K562 (cell line): ENCODE measurements around the gene SPAG16. TPM values are rescaled to one million over a fixed set of nuclear protein-coding genes. Genes with fewer than 3 reads are reported as not detected.

Experiments used
- ATAC-seq: fragments of 200-7000 bp; cut with Tn5 transposase; 3 replicates; pipeline ENCODE4 v1.9.1; 2020; ENCODE audit warnings: moderate library complexity
- BruUV-seq: library from RNA; stranded (reverse); fragments of 400-500 nt; replicated peaks from 2 replicates; lab custom pipeline; 2021; lab: Mats Ljungman, UMichigan
- CTCF ChIA-PET: fragments of 300-600 bp; formaldehyde crosslinking; extraction: SDS; loops from one replicate; lab custom pipeline; 2021; ENCODE audit warnings: low intra/inter-chr PET ratio; lab: Yijun Ruan, JAX
- POLR2A ChIA-PET: fragments of 300-600, 350-650 bp; sonication (Branson Sonifier 250); formaldehyde crosslinking; extraction: SDS; loops from one replicate; lab custom pipeline; 2021; ENCODE audit warnings: antibody characterized with exemption, inconsistent platforms; lab: Yijun Ruan, JAX
- DNase-seq, 4 experiments: peaks; one replicate each; pipeline versions ENCODE4 v3.0.0 to v3.0.0-alpha.2; 2011 to 2018; ENCODE audit warnings: low spot score in 3 of 4, mixed read lengths in 3 of 4; ENCODE audit errors: extremely low read depth in 1 of 4
- FAIRE-seq: peaks from 2 replicates; lab custom pipeline; 2011; peaks lifted over from hg19 to GRCh38; lab: Jason Lieb, UNC
- H2AFZ ChIP-seq: 2 replicates; pipeline ENCODE4 v1.6.0; 2011; ENCODE audit warnings: low read depth, low read length, control low read depth, inconsistent platforms
- H3K27ac ChIP-seq: fragments of 200-600 bp; 3 replicates; pipeline ENCODE4 v1.8.0; 2011; ENCODE audit warnings: low read depth, mild to moderate bottlenecking, control low read depth, inconsistent platforms, low read length, moderate library complexity, mixed read lengths; ENCODE audit errors: extremely low read depth
- H3K27me3 ChIP-seq, 2 experiments: fragments of 300-600 bp in 1 of 2; 2 replicates in 1 of 2; 3 replicates in 1 of 2; pipeline versions ENCODE4 v1.6.0 to v1.8.0; 2011; ENCODE audit warnings: inconsistent platforms in 2 of 2, low read length in 2 of 2, mild to moderate bottlenecking in 1 of 2, mixed read lengths in 1 of 2, moderate library complexity in 1 of 2; ENCODE audit not compliant: control insufficient read depth in 2 of 2, insufficient read depth in 2 of 2
- H3K36me3 ChIP-seq: fragments of 300-600 bp; 3 replicates; pipeline ENCODE4 v1.8.0; 2011; ENCODE audit warnings: mild to moderate bottlenecking, low read length, inconsistent platforms; ENCODE audit not compliant: control insufficient read depth, insufficient read depth
- H3K4me1 ChIP-seq, 2 experiments: fragments of 200-600 bp in 1 of 2; replicated peaks in 1 of 2; 2 replicates in 1 of 2; 3 replicates in 1 of 2; pipeline versions ENCODE4 v1.5.1 to v1.8.0; 2011; ENCODE audit warnings: inconsistent platforms in 2 of 2, low read length in 2 of 2, mild to moderate bottlenecking in 1 of 2, mixed read lengths in 1 of 2, moderate library complexity in 1 of 2; ENCODE audit not compliant: control insufficient read depth in 2 of 2, insufficient read depth in 2 of 2
- H3K4me2 ChIP-seq: 2 replicates; pipeline ENCODE4 v1.6.1; 2011; ENCODE audit warnings: low read length, control low read depth, inconsistent platforms, mixed read lengths; ENCODE audit not compliant: insufficient read depth
- H3K4me3 ChIP-seq: fragments of 200-600 bp; sonication (generic), shearing (Covaris generic); 2 replicates; pipeline ENCODE4 v1.5.1; 2016; ENCODE audit warnings: control low read depth, inconsistent platforms
- H3K79me2 ChIP-seq: fragments of 200-600 bp; 3 replicates; pipeline ENCODE4 v1.8.0; 2011; ENCODE audit warnings: low read length, inconsistent platforms; ENCODE audit not compliant: control insufficient read depth, insufficient read depth
- H3K9ac ChIP-seq, 2 experiments: 2 replicates each; pipeline versions ENCODE4 v1.6.0 to v1.6.1; 2011; ENCODE audit warnings: low read depth in 2 of 2, low read length in 2 of 2, control low read depth in 1 of 2, inconsistent platforms in 1 of 2, mild to moderate bottlenecking in 1 of 2, mixed read lengths in 1 of 2; ENCODE audit not compliant: insufficient read depth in 1 of 2
- H3K9me1 ChIP-seq: one replicate; pipeline ENCODE4 v1.6.0; 2011; ENCODE audit warnings: inconsistent platforms, mild to moderate bottlenecking, low read length, moderate library complexity; ENCODE audit not compliant: control insufficient read depth, insufficient read depth
- H3K9me3 ChIP-seq: replicated peaks from 2 replicates; pipeline ENCODE4 v1.5.1; 2011; ENCODE audit warnings: low read depth, low read length, inconsistent platforms; ENCODE audit not compliant: control insufficient read depth, insufficient read depth
- H4K20me1 ChIP-seq: replicated peaks from 2 replicates; pipeline ENCODE4 v1.6.1; 2011; ENCODE audit warnings: low read length, inconsistent platforms, mixed read lengths; ENCODE audit not compliant: control insufficient read depth, insufficient read depth
- BMI1 ChIP-seq: fragments of 150-350 bp; IDR thresholded peaks from 2 replicates; pipeline ENCODE4 v1.6.1; 2014; ENCODE audit warnings: low read length
- HMGN3 ChIP-seq: IDR thresholded peaks from 2 replicates; pipeline ENCODE4 v1.6.1; 2011; ENCODE audit warnings: borderline replicate concordance, low read depth, mild to moderate bottlenecking, mixed read lengths, low read length; ENCODE audit not compliant: insufficient read length; ENCODE audit errors: extremely low read depth
- NFIC ChIP-seq: fragments of 450-650 bp; IDR thresholded peaks from 2 replicates; pipeline ENCODE4 v1.6.1; 2017; ENCODE audit warnings: mild to moderate bottlenecking, inconsistent platforms
- NFIX ChIP-seq: fragments of 250-450 bp; sonication (Bioruptor Pico); IDR thresholded peaks from 2 replicates; pipeline ENCODE4 v1.4.0; 2020; ENCODE audit warnings: low read depth, mild to moderate bottlenecking, moderate library complexity
- ZKSCAN8 ChIP-seq: fragments of 200-800 bp; sonication (Bioruptor generic); IDR thresholded peaks from 2 replicates; pipeline ENCODE4 v1.6.1; 2016; ENCODE audit warnings: missing genetic modification characterization, missing compliant biosample characterization
- ZNF282 ChIP-seq: sonication (generic); formaldehyde crosslinking; IDR thresholded peaks from 2 replicates; pipeline ENCODE4 v1.8.1; 2023; ENCODE audit warnings: missing genetic modification reagents
- WGBS: fragments of 100-300 bp; shearing (Covaris generic); methylation state at CpG from one replicate; pipeline ENCODE4 v1.1.6; 2016; ENCODE audit warnings: low coverage, mixed read lengths; ENCODE audit not compliant: insufficient coverage; ENCODE audit errors: missing lambda C conversion rate; 5-methylcytosine and 5-hydroxymethylcytosine counted together
- in situ Hi-C: fragments of 300-500 bp; cut with MboI; formaldehyde crosslinking; loops from 4 replicates; pipeline ENCODE4 v1.15.0; 2018; ENCODE audit warnings: inconsistent platforms, mixed read lengths
- intact Hi-C: fragments of 100-400 bp; cut with micrococcal nuclease; formaldehyde crosslinking; loops from 2 replicates; pipeline ENCODE4 v1.14.2; 2022
- polyA plus RNA-seq, 8 experiments: library from polyadenylated mRNA; depleted of rRNA in 4 of 8; stranded (reverse) in 5 of 8; unstranded in 3 of 8; fragments of >200 nt; fragmentation: Nextera tagmentation in 2 of 8; fragmentation: Illumina TruSeq in 1 of 8; extraction: Ambion mirVana in 2 of 8; extraction: Trizol in 1 of 8; gene quantifications; 2 replicates each; pipeline versions ENCODE4 v1.2.1 to v1.2.3, GENCODE V29; 2011 to 2014; ENCODE audit warnings: inconsistent platforms in 1 of 8, missing spikeins in 1 of 8
- total RNA-seq, 7 experiments: library from RNA; depleted of rRNA in 6 of 7; stranded (reverse); fragments of >200 nt in 6 of 7; fragmentation: Illumina TruSeq in 2 of 7; extraction: Trizol in 2 of 7; gene quantifications; 2 replicates each; pipeline versions ENCODE4 v1.2.1 to v1.2.3, GENCODE V29; 2011 to 2021; ENCODE audit warnings: low replicate concordance in 1 of 7

The SPAG16 gene
- total and polyA plus RNA-seq, 9 of the 15 experiments (the other 6 are each of a cell fraction or from before 2014, with no cell fraction given), result 0.98 to 5.9 (median 3.5) TPM

DNA sequence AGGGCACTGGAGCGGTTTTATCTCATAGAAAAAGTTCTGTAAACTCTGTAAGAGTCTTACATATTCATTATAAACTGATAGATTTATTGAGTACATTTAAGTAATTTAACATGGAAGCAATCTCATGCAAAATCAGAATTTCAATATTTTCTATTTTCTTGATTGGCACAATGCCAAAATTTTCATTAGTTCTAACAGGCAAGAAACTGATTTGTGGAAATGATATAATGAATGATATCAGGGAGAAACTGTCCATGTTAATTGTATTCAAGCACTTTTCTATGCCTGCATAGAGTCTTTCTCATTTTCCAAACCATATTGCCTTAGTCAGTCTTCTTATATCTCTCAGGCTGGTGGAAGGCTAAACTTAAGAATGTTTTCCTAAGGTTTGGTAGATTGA lies 23.0 kb upstream of the SPAG16 start:
- in situ Hi-C loops (no loop called here), intact Hi-C loops (no loop called here)
- no peaks in the 10 kb centered on the region for H3K27me3 ChIP-seq
- no peaks in the 10 kb centered on the region for H4K20me1 ChIP-seq
- 0% methylated on average over 1 of the region's 1 CpG for WGBS
- no peaks in the 10 kb centered on the region for H3K36me3 ChIP-seq
- no peak overlapping the region for H2AFZ ChIP-seq
- H3K4me1 ChIP-seq, result no peaks in the 10 kb centered on the region
- FAIRE-seq (no peak), DNase-seq (no peak), ATAC-seq (no peak)
- no peaks in the 10 kb centered on the region for H3K79me2 ChIP-seq
- H3K9me1 ChIP-seq, result no peaks in the 10 kb centered on the region
- TF ChIP-seq HMGN3 (no peak), NFIX (CRISPR knock-in tag) (peak; percentile 95), NFIC (peak; percentile 97)
- H3K27ac ChIP-seq, result no peak overlapping the region
- POLR2A ChIA-PET, result no interaction called here
- no peak overlapping the region for H3K4me2 ChIP-seq
- no TSS peak for BruUV-seq
- CTCF ChIA-PET, result no interaction called here
- H3K9ac ChIP-seq, result no peak overlapping the region
- no peak overlapping the region for H3K4me3 ChIP-seq
- no peaks in the 10 kb centered on the region for H3K9me3 ChIP-seq

DNA sequence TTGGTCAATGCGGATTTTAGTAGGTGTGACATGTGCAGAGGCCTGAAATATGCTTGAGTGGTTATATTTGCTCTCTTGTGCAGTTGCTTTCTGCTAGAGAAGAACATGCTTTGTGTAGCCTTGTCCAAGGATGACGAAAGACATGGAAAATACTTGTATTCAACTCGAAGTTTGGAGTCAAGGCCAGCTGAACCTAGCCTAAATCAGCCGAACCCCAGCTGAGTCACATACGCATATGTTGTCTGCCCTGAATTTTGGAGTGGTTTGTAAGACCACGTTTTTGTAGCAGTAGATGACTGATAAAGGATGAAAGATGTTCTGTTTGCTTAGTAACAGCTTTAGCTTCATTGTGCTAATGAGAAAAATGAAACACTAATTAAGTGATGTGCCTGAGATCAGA lies 22.5 kb upstream of the SPAG16 start:
- no peak overlapping the region for H3K4me3 ChIP-seq
- H3K27ac ChIP-seq, result no peak overlapping the region
- no peak for FAIRE-seq
- TF ChIP-seq BMI1 (no peak), ZKSCAN8 (CRISPR knock-in tag) (no peak), ZNF282 (CRISPR knock-in tag) (no peak)
- TF ChIP-seq, all 486 proteins: peak for 0
- ChIA-PET CTCF (no interaction called here), POLR2A (no interaction called here)
- no peak for ATAC-seq
- Histone ChIP-seq H3K27me3 (no peaks in the 10 kb centered on the region), H3K9me3 (no peaks in the 10 kb centered on the region), H3K9ac (no peak overlapping the region), H3K4me1 (no peaks in the 10 kb centered on the region), H3K4me2 (no peak overlapping the region), H3K36me3 (no peaks in the 10 kb centered on the region), H3K79me2 (no peaks in the 10 kb centered on the region), H2AFZ (no peak overlapping the region), H3K9me1 (no peaks in the 10 kb centered on the region), H4K20me1 (no peaks in the 10 kb centered on the region)
- intact Hi-C loops, result no loop called here
- no TSS peak for BruUV-seq
- WGBS, result 6% methylated on average over 6 of the region's 6 CpGs
- no peak for DNase-seq
- in situ Hi-C loops, result no loop called here
